ENCODE results near the gene AOPEP. TPM values are rescaled to one million over a fixed set of nuclear protein-coding genes. Genes with fewer than 3 reads are reported as not detected.

Gene AOPEP
- total RNA-seq, 1 donor from 2014 or later, result 79.7 TPM

- peaks cover 17% of the 10 kb centered on the region for H3K4me1 ChIP-seq
- intact Hi-C loops (cut with DNase I), result no loop called here
- TF ChIP-seq, protein P1, sequence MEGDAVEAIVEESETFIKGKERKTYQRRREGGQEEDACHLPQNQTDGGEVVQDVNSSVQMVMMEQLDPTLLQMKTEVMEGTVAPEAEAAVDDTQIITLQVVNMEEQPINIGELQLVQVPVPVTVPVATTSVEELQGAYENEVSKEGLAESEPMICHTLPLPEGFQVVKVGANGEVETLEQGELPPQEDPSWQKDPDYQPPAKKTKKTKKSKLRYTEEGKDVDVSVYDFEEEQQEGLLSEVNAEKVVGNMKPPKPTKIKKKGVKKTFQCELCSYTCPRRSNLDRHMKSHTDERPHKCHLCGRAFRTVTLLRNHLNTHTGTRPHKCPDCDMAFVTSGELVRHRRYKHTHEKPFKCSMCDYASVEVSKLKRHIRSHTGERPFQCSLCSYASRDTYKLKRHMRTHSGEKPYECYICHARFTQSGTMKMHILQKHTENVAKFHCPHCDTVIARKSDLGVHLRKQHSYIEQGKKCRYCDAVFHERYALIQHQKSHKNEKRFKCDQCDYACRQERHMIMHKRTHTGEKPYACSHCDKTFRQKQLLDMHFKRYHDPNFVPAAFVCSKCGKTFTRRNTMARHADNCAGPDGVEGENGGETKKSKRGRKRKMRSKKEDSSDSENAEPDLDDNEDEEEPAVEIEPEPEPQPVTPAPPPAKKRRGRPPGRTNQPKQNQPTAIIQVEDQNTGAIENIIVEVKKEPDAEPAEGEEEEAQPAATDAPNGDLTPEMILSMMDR (IDR thresholded peaks at IDR 0.05), result no peak
- H3K27ac ChIP-seq, result peak overlapping the region; percentile 68
- H3K4me3 ChIP-seq, result no peak overlapping the region
- no peaks in the 10 kb centered on the region for H3K9me3 ChIP-seq
- peaks cover 38% of the 10 kb centered on the region for H3K36me3 ChIP-seq
- ATAC-seq (no peak), DNase-seq (peak; percentile 54)
- no peaks in the 10 kb centered on the region for H3K27me3 ChIP-seq
Observed at GRCh38 chr9:95078511-95078910, 352.0 kb downstream of the AOPEP start.

DNA sequence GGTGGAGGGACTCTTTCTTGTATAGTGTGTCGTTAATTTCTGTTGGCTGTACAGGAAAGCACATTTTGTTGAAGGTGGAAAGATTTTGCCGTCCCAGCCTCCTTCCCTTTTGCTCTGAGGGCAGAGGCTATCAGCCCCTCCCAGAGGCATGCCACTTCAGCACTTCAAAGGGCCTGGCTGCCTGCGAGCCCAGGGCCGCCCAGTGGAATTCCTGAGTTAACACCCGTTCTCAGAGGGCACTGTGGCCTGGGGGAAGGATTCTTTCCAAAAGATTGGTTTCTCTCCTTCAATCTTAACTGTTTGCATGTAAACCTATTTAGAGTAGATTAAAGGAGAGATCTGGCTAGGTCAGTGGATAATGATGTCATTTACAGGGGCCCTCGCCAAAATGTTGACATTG lies 352.4 kb downstream of the AOPEP start:
- peak overlapping the region; percentile 68 for H3K27ac ChIP-seq
- peak; percentile 88 for ATAC-seq
- no peaks in the 10 kb centered on the region for H3K27me3 ChIP-seq
- no peaks in the 10 kb centered on the region for H3K9me3 ChIP-seq
- TF ChIP-seq, protein P1 (IDR thresholded peaks at IDR 0.05), result peak; percentile 26
- peaks cover 17% of the 10 kb centered on the region for H3K4me1 ChIP-seq
- DNase-seq, result peak; percentile 83
- peaks cover 42% of the 10 kb centered on the region for H3K36me3 ChIP-seq
- no peak overlapping the region for H3K4me3 ChIP-seq
- intact Hi-C loops (cut with DNase I), result no loop called here

- Histone ChIP-seq H3K27me3 (no peaks in the 10 kb centered on the region), H3K4me1 (peaks cover 17% of the 10 kb centered on the region), H3K27ac (no peak overlapping the region), H3K9me3 (no peaks in the 10 kb centered on the region), H3K4me3 (no peak overlapping the region), H3K36me3 (peaks cover 44% of the 10 kb centered on the region)
- DNase-seq (peak; percentile 59), ATAC-seq (no peak)
- TF ChIP-seq, protein P1 (IDR thresholded peaks at IDR 0.05), result no peak
- intact Hi-C loops (cut with DNase I), result no loop called here
Observed at GRCh38 chr9:95079461-95079860, 353.0 kb downstream of the AOPEP start.

GRCh38 chr9:95080961-95081647 lies 354.6 kb downstream of the AOPEP start:
- no peak for ATAC-seq
- intact Hi-C loops (cut with DNase I), result no loop called here
- H3K36me3 ChIP-seq, result peaks cover 57% of the 10 kb centered on the region
- H3K27me3 ChIP-seq, result no peaks in the 10 kb centered on the region
- peak; percentile 49 for DNase-seq
- H3K4me3 ChIP-seq, result no peak overlapping the region
- H3K27ac ChIP-seq, result no peak overlapping the region
- H3K9me3 ChIP-seq, result no peaks in the 10 kb centered on the region
- TF ChIP-seq, protein P1 (IDR thresholded peaks at IDR 0.05), result no peak
- H3K4me1 ChIP-seq, result peaks cover 17% of the 10 kb centered on the region

DNA sequence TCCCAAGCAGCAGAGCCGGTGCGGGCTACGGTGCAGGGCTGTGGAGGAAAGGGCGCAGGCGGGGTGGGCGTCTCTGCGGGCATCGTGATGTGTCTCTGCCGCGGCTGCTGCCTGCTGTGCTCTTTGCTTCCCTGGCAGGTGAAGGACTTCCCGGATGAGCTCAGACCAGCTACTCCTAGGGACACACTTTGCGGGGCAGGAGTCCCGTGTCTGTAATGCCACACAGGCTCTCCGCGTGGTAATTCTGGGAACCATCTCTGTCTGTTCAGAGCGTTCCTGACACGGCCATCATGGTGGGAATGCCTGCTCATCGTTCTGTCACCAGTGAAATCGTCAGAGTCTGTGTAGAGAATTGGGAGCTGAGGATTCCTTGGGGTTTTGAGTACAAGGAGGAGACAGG lies 355.5 kb downstream of the AOPEP start:
- Histone ChIP-seq H3K27ac (no peak overlapping the region), H3K27me3 (no peaks in the 10 kb centered on the region), H3K4me3 (no peak overlapping the region), H3K4me1 (peaks cover 14% of the 10 kb centered on the region), H3K36me3 (peaks cover 64% of the 10 kb centered on the region), H3K9me3 (no peaks in the 10 kb centered on the region)
- ATAC-seq (no peak), DNase-seq (peak; percentile 37)
- TF ChIP-seq, protein P1 (IDR thresholded peaks at IDR 0.05), result no peak
- intact Hi-C loops (cut with DNase I), result no loop called here

Data from upper lobe of right lung (tissue), 1 donor.